Ovary (tissue), 3 donors: Measurements from ENCODE around the gene TMEM121.

ENCODE experiments used
- CTCF ChIP-seq, 3 donors: fragments of 450-650 bp in 2 of 3; fragments of 200-600 bp in 1 of 3; IDR thresholded peaks; one replicate each; pipeline versions ENCODE4 v1.5.1 to v1.8.0; 2016 to 2022; ENCODE audit warnings: antibody characterized with exemption in 3 of 3, mild to moderate bottlenecking in 1 of 3
- POLR2A ChIP-seq: fragments of 450-650 bp; IDR thresholded peaks from one replicate; pipeline ENCODE4 v1.6.1; 2017; ENCODE audit warnings: antibody characterized with exemption, mild to moderate bottlenecking, moderate library complexity
- donor health status: DM: no; HTN: no; CAD: no.

- no peak for TF ChIP-seq CTCF (IDR thresholded peaks at IDR 0.05)
- TF ChIP-seq POLR2A: no peak
Measured at GRCh38 chr14:105477660-105478397, 48.6 kb upstream of the TMEM121 start.
